Umbilical cord (tissue), 2 donors: ENCODE data around the gene LHPP. TPM values are rescaled to one million over a fixed set of nuclear protein-coding genes. Genes with fewer than 3 reads are reported as not detected.
A peak's percentile ranks its signal among the peaks of the same experiment; 100 is the strongest.

Experiments
- DNase-seq: peaks from one replicate; pipeline ENCODE4 v3.0.0-alpha.2; 2015; ENCODE audit warnings: low spot score
- total RNA-seq: library from RNA; depleted of rRNA; stranded (reverse); fragments of >200 nt; gene quantifications from one replicate; pipeline ENCODE4 v1.2.3, GENCODE V29; 2014; ENCODE audit warnings: low replicate concordance; ENCODE audit not compliant: insufficient read depth

LHPP gene
- total RNA-seq, 1 donor from 2014 or later, result 4.8 TPM

DNA sequence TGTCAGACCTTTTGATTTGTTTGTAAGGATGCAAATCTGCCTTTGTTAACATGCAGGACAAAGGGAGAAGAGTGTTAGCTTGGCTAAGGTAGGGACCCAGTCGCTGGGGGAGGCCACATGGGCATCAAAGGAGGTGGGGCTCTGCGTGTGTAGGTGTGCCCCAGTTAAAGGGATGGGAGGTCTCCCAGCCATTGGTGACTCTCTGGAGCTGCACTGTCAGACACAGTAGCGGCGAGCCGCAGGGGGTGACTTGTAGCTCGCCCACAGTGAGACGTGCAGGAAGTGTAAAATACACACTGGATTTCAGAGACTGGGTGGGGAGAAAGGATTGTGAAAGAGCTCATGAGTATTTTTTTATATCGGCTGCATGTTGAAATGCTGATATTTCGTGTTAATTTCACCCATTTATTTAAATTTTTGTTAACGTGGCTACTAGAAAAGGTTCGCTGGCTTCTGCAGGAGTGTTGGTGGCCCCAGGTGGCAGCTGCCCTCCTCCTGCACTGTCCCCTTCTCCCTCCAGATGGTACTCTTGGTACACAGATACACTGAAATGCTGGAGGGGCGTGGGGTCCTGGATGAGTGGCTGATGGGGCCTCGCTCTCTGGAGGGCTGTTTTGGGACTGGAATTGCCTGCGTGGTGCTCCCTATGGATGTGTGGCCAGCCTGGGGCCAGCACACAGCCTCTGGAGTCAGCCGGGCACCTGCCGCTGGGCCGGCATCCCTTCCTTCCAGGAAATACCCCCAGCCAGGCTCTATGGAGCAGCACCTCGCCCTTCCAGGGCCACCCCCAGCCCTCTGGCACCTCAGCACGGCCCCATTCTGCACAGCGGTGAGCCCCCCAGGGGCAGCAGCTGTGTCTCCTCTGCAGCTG, 59.2 kb downstream of the LHPP start:
- no peak for DNase-seq

DNA sequence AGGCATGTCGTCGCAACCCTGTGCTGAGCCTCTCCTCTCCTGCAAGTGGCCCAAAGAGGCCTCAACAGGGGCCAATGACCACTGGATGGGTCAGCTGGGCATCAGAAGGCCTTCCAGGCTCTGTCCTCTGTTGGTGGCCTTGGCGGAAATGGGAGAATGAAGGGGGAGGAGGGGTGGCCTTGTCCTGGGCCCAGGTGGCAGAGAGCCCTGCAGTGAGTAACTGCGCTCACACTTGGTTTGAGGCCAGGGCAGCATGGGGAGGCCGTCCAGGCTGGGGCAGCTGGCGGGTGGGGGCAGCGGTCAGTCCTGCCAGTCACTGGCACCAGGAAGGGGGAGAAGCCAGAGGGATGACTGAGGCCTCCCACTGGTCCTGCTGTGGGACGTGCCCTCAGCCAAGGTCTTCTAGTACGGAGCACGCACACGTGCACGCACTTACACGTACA, 59.8 kb downstream of the LHPP start:
- DNase-seq, result no peak

DNA sequence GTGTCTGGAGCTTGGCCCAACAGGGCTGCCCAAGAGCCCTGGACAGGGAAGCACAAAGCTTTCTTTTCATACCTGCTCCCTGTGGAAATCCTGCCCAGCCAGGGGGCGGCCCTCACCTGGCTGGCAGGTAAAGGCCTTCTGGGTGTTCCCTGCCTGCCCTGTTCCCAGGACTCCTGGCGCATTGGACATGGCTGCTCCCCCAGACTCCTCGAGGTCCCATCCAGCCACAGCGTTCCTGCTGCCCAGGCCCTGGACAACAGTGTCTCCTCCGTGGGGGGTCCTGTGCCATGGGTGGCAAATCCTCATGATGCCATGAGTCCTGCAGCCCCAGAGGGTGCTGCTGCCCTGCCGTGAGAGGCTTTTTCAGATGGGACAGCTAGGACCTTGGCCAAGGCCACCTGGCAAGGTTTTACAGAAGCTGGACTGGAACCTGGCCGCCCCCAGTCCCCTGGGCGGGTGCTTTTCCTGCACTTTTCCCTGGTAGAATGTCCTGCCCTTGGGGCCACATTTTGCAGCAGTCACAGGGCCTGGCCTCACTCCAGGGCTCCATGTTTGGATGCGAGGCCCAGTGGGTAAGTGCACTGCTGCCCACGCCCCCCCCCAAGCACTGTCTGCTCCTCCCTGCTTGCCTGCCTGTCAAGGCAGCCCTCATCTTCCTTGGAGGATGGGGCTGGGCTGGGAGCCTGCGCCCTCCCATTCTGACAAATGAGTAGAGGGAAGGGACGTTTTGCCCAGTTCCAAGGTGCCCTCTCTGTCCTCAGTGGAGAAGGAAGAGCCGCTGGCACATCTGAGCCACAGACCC, 60.7 kb downstream of the LHPP start:
- DNase-seq, result no peak

- peak; percentile 38 for DNase-seq
Observed at GRCh38 chr10:124522933-124523871, 61.6 kb downstream of the LHPP start.

- no peak for DNase-seq
Observed at GRCh38 chr10:124523901-124524300, 62.3 kb downstream of the LHPP start.

DNA sequence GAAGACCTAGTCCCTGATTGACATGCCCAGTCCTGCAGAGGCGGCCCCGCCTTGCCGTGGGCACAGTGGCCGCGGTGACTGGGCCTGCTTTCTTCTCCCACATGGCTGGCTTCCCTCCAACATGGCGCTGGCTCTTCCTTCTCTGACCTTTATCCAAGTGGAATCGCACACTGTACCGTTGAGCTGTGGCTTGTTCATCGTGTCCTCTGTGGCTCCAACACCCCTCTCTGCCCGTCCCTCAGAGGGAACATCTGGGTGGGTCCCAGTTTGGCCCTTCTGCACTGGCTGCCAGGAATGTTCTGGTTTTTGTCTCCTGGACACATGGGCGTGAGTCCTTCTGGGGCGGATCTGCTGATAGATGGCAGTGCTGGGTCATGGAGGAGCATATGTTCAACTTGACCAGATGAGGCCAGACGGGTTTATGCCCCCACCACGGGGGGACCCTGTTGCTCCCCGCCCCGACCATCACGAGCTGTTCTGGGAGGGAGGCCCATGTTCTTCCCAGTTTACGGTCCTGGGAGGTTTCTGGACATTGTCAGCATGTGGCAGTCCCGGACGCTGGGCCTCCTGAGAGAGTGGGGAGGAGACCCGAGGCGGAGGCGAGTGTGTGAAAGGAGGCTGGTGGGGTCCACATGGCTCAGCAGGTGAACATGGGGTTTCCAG, 63.5 kb downstream of the LHPP start:
- peak; percentile 95 for DNase-seq

DNA sequence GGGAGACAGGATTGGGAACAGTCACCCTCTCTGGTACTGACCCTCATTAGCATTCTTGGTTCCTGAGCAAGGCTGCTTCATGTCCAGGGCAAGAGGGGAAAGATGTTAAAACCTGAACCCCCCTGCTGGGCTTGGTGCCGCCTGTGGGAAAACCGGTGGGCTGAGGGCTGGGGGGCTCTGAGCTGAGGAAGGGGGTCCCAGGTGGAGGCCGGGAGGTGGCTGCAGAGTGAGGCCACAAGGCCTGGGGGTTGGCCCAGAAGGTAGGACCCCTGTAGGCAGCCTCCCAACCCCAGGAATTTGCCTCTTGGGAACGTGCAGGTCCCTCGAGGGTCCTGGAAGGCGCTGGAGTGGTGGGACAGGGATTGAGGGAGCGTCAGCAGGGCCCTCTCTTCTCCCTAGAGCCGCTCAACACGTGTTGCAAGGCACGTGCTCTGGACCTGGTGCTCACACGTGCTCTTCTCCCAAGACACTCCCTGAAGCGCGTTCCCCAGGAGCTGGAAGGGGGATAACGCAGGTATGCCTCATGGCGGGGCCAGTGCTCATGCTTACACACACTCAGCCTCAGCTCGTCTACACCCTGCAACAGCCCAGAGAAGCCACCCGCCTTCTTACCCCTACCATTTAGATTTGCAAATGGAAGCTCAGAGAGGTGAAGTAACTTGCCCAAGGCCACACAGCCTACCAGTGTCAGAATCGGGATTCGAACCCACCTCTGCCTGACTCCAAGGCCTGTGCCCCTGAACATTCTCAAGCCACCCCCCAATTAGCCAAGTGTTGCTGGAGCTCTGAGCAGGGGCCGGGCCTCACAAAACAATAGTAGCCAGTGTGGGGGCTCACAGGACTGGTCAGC, 64.4 kb downstream of the LHPP start:
- DNase-seq, result no peak

DNA sequence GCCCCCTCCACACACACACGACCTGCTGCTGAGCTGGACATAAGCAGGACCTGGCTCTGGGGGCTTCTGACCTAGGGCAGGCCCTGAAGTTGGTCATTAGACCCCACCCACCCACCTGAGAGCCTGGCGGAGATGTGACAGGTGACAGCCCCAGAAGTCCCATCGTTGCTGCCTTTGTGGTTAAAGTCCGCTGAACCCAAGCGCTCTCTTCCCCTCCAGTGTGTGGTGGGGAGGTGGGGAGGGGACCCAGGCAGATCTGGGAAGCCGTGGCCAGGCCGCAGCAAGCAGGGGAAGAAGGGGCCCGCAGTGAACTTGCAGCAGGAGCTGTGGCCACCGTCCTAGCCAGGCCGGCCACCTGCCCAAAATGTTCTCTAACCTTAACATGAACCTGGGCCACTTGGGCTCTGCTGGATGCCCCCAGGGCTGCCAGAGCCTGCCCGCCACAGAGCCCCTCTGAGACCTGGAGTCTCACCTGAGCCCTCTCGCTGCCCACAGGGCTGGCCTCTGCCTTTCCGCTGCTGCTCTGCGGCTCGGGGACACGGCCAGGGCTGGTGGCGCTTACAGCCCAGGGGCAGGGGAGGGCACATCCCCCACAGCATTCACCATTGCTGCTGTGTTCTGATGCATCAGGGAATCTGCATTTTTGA, 65.1 kb downstream of the LHPP start:
- DNase-seq, result no peak

GRCh38 chr10:124527874-124528395, 66.3 kb downstream of the LHPP start:
- DNase-seq, result peak; percentile 67

DNA sequence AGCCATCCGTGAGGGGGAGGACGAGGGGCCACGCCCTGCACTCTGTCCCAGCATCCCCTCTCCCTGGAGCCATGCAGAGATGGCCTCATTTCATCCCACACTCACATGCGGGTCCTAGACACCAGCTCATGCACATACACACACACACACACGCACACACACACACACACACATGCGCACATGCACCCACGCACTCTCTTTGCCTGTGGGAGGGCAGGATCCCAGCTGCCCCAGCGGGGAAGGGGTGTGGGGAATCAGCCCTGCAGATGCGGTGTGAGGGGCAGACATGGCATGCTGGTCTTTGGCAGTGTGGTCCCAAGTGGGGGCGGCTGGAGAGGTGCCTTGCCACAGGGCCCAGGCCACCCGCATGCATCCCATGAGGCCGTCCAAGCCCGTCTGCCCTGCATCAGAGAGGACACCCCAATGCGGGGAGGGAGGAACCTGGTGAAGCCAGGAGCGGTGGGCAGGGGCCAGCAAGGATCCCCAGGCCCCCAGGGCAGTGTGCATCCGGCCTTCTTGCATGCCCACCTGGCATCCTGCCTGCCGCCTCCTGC, 68.1 kb downstream of the LHPP start:
- no peak for DNase-seq

DNA sequence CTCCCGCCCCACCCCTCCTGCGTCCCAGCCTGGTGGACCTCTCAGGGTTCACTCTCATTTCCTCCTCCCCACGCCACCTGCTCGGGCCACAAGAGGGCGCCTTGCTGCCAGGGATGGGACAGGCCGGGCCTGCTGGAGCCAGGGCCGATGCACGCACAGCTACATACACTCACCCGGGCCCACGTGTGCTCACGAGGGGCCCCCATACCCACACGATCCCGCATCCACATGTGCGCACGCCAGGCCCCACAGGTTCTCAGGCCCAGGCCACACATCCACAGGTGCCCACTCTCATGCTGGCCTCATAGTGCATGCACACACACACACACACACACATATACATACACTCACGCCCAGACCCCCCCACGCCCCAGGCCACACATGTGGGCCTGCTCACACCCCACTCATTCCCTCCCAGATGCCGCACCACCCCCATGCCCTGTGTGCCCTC, 68.6 kb downstream of the LHPP start:
- peak; percentile 86 for DNase-seq

- DNase-seq, result no peak
Observed at GRCh38 chr10:124530816-124531215, 69.2 kb downstream of the LHPP start.

GRCh38 chr10:124532106-124532641, 70.6 kb downstream of the LHPP start:
- no peak for DNase-seq

DNA sequence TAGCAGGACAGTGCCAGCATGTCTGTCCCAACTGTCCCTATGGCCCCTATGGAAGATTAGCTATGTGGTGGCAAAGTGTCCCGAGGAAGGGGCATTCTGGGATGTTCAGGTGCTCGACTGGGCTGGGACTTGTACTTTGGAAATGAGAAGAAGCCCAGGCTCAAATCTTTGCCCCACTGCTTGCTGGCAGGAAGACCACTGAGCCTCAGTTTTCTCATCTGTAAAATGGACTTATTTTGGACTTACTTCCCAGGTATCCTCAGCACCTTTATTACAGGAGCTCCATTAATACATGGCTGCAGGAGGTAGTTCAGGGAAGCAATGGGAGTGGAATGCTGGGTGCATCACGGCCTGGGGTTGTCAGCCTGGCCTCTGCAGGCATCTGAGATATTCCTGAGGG, 71.2 kb downstream of the LHPP start:
- DNase-seq, result no peak

DNA sequence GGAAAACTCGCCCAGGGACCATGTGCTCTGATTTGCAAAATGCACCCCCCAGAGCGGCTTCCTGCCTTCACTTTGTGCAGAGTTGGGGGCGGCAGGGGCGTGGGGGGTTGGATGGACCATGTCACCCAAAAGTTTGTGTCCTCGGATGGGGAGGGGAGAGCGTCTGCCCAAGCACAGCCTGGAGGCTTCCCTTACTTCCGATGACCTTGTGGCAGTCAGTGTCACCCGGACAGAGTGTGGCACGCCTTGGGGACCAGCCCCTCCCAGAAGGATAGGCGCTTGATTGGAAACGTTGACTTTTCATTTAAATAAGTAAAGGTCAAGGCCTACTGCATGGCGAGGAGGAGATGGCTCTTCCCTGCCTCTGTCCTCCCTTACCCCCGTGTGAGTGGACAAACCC, 71.6 kb downstream of the LHPP start:
- DNase-seq, result no peak

GRCh38 chr10:124534231-124534798, 72.7 kb downstream of the LHPP start:
- peak; percentile 70 for DNase-seq

DNA sequence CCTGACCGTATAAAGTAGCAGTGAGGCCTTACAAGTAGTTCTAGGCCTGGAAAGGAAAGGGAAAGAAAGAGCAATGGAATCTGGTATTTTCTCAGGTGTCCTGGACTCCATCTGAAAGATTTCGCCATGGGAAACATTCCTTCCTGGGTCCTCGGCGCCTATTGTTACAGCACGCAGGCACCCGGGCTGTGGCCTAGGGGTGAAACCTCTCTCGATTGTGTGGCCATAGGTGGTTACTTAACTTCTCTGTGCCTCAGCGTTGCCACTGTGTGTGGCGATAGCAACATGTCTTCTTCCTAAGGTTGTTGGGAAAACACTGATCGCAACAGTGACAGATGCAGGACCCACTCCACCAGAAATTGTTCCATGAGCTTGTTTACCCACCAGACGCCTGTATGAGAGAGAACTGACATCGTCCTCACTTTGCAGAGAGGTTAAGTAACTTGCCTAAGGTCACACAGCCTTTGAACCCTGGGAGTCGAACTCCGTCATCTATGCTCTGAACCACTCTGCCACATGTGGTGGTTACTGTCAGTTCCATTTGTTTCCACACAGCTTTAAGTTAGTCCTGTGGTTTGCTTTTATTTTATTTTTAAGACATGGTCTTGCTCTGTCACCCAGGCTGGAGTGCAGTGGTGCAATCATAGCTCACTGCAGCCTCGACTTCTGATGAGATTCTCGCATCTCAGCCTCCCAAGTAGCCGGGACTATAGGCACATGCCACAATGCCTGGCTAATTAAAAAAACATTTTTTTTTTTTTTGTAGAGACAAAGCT, 73.4 kb downstream of the LHPP start:
- DNase-seq, result no peak
